HG03342 (cell line): Measurements from ENCODE around the gene SAP30BP.

Experiments used
- ATAC-seq: cut with Tn5 transposase; IDR thresholded peaks from one replicate; pipeline ENCODE4 v1.9.1; 2021; ENCODE audit warnings: mild to moderate bottlenecking, moderate library complexity; ENCODE audit not compliant: unreplicated experiment

Gene SAP30BP

DNA sequence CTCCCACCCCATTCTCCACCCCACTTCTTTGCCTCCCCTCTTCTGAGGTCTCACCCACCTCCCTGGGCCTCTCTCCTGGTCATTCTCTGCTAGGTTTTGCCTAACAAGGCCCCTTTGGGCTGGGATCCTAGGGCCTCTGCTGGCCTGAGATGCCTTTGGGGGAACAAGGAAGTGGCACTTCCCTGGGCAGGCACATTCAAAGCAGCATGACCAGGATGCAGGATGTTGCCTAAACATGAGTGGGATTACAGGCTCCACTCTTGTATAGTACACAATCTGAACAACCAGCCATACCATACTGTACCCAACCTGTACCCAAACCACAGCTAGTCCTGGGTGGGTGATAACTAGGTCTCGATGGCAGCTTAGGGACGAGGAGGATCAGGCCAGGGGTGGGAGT lies 88.9 kb downstream of the SAP30BP start:
- ATAC-seq: no peak

DNA sequence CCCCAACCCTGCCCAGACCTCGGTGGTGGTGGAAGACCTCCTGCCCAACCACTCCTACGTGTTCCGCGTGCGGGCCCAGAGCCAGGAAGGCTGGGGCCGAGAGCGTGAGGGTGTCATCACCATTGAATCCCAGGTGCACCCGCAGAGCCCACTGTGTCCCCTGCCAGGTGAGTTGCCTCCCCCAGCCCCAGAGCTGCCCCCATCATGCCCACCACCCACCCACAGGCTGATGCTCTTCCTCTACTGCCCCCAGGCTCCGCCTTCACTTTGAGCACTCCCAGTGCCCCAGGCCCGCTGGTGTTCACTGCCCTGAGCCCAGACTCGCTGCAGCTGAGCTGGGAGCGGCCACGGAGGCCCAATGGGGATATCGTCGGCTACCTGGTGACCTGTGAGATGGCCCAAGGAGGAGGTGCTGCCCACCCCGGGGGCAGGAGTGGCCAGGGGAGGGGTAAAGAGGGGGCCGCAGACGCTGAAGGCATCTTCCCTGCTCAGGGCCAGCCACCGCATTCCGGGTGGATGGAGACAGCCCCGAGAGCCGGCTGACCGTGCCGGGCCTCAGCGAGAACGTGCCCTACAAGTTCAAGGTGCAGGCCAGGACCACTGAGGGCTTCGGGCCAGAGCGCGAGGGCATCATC lies 89.4 kb downstream of the SAP30BP start:
- ATAC-seq: no peak

DNA sequence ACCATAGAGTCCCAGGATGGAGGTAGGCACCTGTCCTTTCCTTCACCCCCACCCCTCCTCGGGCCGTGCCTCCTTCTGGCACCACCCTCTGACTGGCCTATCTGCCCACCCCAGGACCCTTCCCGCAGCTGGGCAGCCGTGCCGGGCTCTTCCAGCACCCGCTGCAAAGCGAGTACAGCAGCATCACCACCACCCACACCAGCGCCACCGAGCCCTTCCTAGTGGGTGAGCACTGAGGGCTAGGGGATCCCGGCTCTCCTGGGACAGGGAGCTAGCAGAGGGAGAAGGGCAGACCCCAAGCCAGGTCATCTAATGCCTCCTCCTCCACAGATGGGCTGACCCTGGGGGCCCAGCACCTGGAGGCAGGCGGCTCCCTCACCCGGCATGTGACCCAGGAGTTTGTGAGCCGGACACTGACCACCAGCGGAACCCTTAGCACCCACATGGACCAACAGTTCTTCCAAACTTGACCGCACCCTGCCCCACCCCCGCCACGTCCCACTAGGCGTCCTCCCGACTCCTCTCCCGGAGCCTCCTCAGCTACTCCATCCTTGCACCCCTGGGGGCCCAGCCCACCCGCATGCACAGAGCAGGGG lies 90.0 kb downstream of the SAP30BP start:
- no peak for ATAC-seq
